HEK293 (cell line): Measurements from ENCODE around the gene MVD.

Source experiments
- OVOL3 ChIP-seq: fragments of 450-650 bp; formaldehyde crosslinking; IDR thresholded peaks from 2 replicates; pipeline ENCODE4 v1.5.1; 2016; ENCODE audit warnings: missing biosample characterization, missing genetic modification characterization
- TCF7L2 ChIP-seq: IDR thresholded peaks from 2 replicates; pipeline ENCODE4 v1.6.1; 2011; ENCODE audit warnings: low read depth, mild to moderate bottlenecking, inconsistent platforms, low read length, moderate library complexity, borderline replicate concordance
- ZFP3 ChIP-seq: fragments of 450-650 bp; formaldehyde crosslinking; IDR thresholded peaks from 2 replicates; pipeline ENCODE4 v1.5.1; 2016; ENCODE audit warnings: low read depth, missing biosample characterization, missing genetic modification characterization
- ZNF239 ChIP-seq: fragments of 450-650 bp; formaldehyde crosslinking; IDR thresholded peaks from 2 replicates; pipeline ENCODE4 v1.5.1; 2016; ENCODE audit warnings: missing biosample characterization, missing genetic modification characterization
- ZNF350 ChIP-seq: fragments of 450-650 bp; formaldehyde crosslinking; IDR thresholded peaks from 2 replicates; pipeline ENCODE4 v1.5.0; 2017; ENCODE audit warnings: missing biosample characterization, mild to moderate bottlenecking, missing genetic modification characterization
- ZNF555 ChIP-seq: fragments of 450-650 bp; formaldehyde crosslinking; conservative IDR thresholded peaks from 2 replicates; pipeline ENCODE4 v1.5.1; 2017; ENCODE audit warnings: missing biosample characterization, mild to moderate bottlenecking, missing genetic modification characterization, inconsistent platforms
- ZNF558 ChIP-seq: fragments of 450-650 bp; formaldehyde crosslinking; IDR thresholded peaks from 2 replicates; pipeline ENCODE4 v1.5.1; 2016; ENCODE audit warnings: missing biosample characterization, missing genetic modification characterization
- ZNF768 ChIP-seq: fragments of 450-650 bp; formaldehyde crosslinking; IDR thresholded peaks from 2 replicates; pipeline ENCODE4 v1.5.1; 2018; ENCODE audit warnings: missing biosample characterization, mild to moderate bottlenecking, missing genetic modification characterization
- TF ChIP-seq, protein P1 (sequence below): fragments of 450-650 bp; formaldehyde crosslinking; IDR thresholded peaks from 2 replicates; pipeline ENCODE4 v1.5.1; 2016; ENCODE audit warnings: missing biosample characterization, missing genetic modification characterization
- TF ChIP-seq, protein P2 (sequence below): sonication (generic); formaldehyde crosslinking; IDR thresholded peaks from 2 replicates; pipeline ENCODE4 v1.8.1; 2022; ENCODE audit warnings: mild to moderate bottlenecking, moderate library complexity, missing genetic modification reagents
- TF ChIP-seq, protein P3 (sequence below): fragments of 450-650 bp; formaldehyde crosslinking; IDR thresholded peaks from 2 replicates; pipeline ENCODE4 v1.5.1; 2016; ENCODE audit warnings: missing biosample characterization, missing genetic modification characterization, low read depth
- TF ChIP-seq, protein P4 (sequence below): fragments of 450-650 bp; formaldehyde crosslinking; IDR thresholded peaks from 2 replicates; pipeline ENCODE4 v1.5.0; 2017; ENCODE audit warnings: missing biosample characterization, missing genetic modification characterization, borderline replicate concordance
- TF ChIP-seq, protein P5 (sequence below): fragments of 450-650 bp; IDR thresholded peaks from 2 replicates; pipeline ENCODE4 v1.5.1; 2018; ENCODE audit warnings: missing biosample characterization, missing genetic modification characterization
- TF ChIP-seq, protein P6 (sequence below): fragments of 450-650 bp; formaldehyde crosslinking; IDR thresholded peaks from 2 replicates; pipeline ENCODE4 v1.5.1; 2016; ENCODE audit warnings: missing biosample characterization, missing genetic modification characterization

DNA sequence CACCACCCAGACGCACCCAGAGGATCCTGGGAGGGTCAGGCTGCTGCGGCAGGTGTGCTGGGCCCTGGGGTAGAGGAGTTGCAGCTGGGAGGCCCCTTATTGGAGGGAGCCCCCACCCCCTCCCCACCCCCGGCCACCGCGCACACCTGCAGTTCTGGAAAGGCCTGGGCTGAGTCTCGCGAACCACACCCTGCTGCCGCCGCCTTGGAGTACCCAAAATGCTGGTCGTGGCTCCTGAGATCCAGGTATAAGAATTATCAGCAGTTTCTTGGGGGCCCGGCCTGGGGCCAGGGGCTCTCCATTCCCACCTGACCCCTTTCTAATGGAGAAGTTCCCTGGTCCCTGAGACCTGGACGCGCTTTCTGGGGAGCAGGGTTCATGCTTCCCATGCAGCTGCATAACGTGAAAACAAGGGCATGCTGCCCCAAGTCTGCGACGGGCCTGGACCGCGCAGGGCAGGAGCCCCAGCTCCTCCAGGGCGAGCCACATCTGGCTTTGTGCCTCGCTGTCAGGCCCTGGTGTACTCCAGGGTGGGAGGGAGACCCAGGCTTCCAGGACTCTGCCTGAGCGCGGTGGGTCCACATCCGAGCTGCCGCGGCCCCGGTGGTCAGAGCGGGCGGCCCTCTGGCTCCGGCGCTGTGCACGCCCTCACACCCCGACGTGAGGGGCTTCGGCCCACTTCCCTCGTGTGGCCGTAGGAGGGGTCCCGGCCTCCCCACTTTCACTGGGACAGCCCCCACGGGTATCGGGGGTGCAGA is 30.7 kb upstream of the MVD start:
- TF ChIP-seq, protein P1, sequence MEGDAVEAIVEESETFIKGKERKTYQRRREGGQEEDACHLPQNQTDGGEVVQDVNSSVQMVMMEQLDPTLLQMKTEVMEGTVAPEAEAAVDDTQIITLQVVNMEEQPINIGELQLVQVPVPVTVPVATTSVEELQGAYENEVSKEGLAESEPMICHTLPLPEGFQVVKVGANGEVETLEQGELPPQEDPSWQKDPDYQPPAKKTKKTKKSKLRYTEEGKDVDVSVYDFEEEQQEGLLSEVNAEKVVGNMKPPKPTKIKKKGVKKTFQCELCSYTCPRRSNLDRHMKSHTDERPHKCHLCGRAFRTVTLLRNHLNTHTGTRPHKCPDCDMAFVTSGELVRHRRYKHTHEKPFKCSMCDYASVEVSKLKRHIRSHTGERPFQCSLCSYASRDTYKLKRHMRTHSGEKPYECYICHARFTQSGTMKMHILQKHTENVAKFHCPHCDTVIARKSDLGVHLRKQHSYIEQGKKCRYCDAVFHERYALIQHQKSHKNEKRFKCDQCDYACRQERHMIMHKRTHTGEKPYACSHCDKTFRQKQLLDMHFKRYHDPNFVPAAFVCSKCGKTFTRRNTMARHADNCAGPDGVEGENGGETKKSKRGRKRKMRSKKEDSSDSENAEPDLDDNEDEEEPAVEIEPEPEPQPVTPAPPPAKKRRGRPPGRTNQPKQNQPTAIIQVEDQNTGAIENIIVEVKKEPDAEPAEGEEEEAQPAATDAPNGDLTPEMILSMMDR (tag by site-specific recombination), result no peak
- TF ChIP-seq, protein P2, sequence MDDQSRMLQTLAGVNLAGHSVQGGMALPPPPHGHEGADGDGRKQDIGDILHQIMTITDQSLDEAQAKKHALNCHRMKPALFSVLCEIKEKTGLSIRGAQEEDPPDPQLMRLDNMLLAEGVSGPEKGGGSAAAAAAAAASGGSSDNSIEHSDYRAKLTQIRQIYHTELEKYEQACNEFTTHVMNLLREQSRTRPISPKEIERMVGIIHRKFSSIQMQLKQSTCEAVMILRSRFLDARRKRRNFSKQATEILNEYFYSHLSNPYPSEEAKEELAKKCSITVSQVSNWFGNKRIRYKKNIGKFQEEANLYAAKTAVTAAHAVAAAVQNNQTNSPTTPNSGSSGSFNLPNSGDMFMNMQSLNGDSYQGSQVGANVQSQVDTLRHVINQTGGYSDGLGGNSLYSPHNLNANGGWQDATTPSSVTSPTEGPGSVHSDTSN (CRISPR knock-in tag), result no peak
- TF ChIP-seq ZNF239 (no peak), OVOL3 (tag by site-specific recombination) (no peak), ZNF768 (tag by site-specific recombination) (no peak), ZNF350 (tag by site-specific recombination) (no peak), ZFP3 (tag by site-specific recombination) (no peak), ZNF555 (no peak), TCF7L2 (no peak), ZNF558 (tag by site-specific recombination) (no peak)
- TF ChIP-seq, protein P3, sequence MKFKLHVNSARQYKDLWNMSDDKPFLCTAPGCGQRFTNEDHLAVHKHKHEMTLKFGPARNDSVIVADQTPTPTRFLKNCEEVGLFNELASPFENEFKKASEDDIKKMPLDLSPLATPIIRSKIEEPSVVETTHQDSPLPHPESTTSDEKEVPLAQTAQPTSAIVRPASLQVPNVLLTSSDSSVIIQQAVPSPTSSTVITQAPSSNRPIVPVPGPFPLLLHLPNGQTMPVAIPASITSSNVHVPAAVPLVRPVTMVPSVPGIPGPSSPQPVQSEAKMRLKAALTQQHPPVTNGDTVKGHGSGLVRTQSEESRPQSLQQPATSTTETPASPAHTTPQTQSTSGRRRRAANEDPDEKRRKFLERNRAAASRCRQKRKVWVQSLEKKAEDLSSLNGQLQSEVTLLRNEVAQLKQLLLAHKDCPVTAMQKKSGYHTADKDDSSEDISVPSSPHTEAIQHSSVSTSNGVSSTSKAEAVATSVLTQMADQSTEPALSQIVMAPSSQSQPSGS, result no peak
- TF ChIP-seq, protein P4, sequence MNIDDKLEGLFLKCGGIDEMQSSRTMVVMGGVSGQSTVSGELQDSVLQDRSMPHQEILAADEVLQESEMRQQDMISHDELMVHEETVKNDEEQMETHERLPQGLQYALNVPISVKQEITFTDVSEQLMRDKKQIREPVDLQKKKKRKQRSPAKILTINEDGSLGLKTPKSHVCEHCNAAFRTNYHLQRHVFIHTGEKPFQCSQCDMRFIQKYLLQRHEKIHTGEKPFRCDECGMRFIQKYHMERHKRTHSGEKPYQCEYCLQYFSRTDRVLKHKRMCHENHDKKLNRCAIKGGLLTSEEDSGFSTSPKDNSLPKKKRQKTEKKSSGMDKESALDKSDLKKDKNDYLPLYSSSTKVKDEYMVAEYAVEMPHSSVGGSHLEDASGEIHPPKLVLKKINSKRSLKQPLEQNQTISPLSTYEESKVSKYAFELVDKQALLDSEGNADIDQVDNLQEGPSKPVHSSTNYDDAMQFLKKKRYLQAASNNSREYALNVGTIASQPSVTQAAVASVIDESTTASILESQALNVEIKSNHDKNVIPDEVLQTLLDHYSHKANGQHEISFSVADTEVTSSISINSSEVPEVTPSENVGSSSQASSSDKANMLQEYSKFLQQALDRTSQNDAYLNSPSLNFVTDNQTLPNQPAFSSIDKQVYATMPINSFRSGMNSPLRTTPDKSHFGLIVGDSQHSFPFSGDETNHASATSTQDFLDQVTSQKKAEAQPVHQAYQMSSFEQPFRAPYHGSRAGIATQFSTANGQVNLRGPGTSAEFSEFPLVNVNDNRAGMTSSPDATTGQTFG (tag by site-specific recombination), result no peak
- TF ChIP-seq, protein P5, sequence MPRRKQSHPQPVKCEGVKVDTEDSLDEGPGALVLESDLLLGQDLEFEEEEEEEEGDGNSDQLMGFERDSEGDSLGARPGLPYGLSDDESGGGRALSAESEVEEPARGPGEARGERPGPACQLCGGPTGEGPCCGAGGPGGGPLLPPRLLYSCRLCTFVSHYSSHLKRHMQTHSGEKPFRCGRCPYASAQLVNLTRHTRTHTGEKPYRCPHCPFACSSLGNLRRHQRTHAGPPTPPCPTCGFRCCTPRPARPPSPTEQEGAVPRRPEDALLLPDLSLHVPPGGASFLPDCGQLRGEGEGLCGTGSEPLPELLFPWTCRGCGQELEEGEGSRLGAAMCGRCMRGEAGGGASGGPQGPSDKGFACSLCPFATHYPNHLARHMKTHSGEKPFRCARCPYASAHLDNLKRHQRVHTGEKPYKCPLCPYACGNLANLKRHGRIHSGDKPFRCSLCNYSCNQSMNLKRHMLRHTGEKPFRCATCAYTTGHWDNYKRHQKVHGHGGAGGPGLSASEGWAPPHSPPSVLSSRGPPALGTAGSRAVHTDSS (tag by site-specific recombination), result no peak
- TF ChIP-seq, protein P6, sequence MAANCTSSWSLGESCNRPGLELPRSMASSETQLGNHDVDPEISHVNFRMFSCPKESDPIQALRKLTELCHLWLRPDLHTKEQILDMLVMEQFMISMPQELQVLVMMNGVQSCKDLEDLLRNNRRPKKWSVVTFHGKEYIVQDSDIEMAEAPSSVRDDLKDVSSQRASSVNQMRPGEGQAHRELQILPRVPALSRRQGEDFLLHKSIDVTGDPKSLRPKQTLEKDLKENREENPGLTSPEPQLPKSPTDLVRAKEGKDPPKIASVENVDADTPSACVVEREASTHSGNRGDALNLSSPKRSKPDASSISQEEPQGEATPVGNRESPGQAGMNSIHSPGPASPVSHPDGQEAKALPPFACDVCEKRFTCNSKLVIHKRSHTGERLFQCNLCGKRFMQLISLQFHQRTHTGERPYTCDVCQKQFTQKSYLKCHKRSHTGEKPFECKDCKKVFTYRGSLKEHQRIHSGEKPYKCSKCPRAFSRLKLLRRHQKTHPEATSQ (tag by site-specific recombination), result no peak
